ENCODE results near the gene BHLHE41. TPM values are rescaled to one million over a fixed set of nuclear protein-coding genes. Genes with fewer than 3 reads are reported as not detected.

The BHLHE41 gene
- total and polyA plus RNA-seq, 4 donors, result 0.17 to 0.29 (median 0.23) TPM; not detected in 1

- no peak for DNase-seq (ENCODE audit: low spot score)
- peaks cover 0 to 20% (median 5%) of the 10 kb centered on the region in 4 donors for H3K27me3 ChIP-seq (ENCODE audit: control insufficient read depth in 4 of 4, insufficient read depth in 4 of 4, low read length in 3 of 4)
- H3K36me3 ChIP-seq (ENCODE audit: control insufficient read depth in 4 of 4, insufficient read depth in 3 of 4, low read depth in 1 of 4, low read length in 3 of 4), result no peaks in the 10 kb centered on the region
- no peak overlapping the region for H3K27ac ChIP-seq (ENCODE audit: low read depth in 1 of 2, low read length in 2 of 2)
- no peak overlapping the region for H3K4me3 ChIP-seq (ENCODE audit: low read depth in 1 of 3, low read length in 3 of 3)
- 32% methylated on average over 2 of the region's 2 CpGs for WGBS
- no peak for TF ChIP-seq TAF1 (conservative IDR thresholded peaks at IDR 0.05)
- TF ChIP-seq JUND (IDR thresholded peaks at IDR 0.05), result no peak
- peak; percentile 38 for TF ChIP-seq CTCF (IDR thresholded peaks at IDR 0.05; ENCODE audit: low read depth, low read length, missing input control)
- no peak for TF ChIP-seq YY1 (IDR thresholded peaks at IDR 0.05)
- no peak for TF ChIP-seq GABPA (IDR thresholded peaks at IDR 0.05 in 1 of 2, conservative IDR thresholded peaks at IDR 0.05 in 1 of 2)
- peak; percentile 67 to 74 for TF ChIP-seq RAD21 (IDR thresholded peaks at IDR 0.05)
- TF ChIP-seq HNF4A (conservative IDR thresholded peaks at IDR 0.05), result no peak
- TF ChIP-seq FOXA2 (IDR thresholded peaks at IDR 0.05), result no peak
- TF ChIP-seq EGR1 (IDR thresholded peaks at IDR 0.05; ENCODE audit: low read depth in 2 of 2), result no peak
- peaks cover 5 to 27% (median 19%) of the 10 kb centered on the region in 4 donors for H3K4me1 ChIP-seq (ENCODE audit: control insufficient read depth in 4 of 4, insufficient read depth in 4 of 4, low read length in 3 of 4)
- H3K9ac ChIP-seq (ENCODE audit: low read depth in 1 of 2, low read length in 2 of 2), result peak overlapping the region in 1 of 2 donors; percentile 6
- H3K9me3 ChIP-seq (ENCODE audit: control insufficient read depth in 4 of 4, low read length in 3 of 4), result no peaks in the 10 kb centered on the region
Measured at GRCh38 chr12:26119391-26119989, 5.3 kb downstream of the BHLHE41 start.

GRCh38 chr12:26118308-26118707, 6.5 kb downstream of the BHLHE41 start:
- no peak for DNase-seq (ENCODE audit: low spot score)
- no peak overlapping the region for H3K27ac ChIP-seq (ENCODE audit: low read depth in 1 of 2, low read length in 2 of 2)
- peaks cover 8 to 26% (median 20%) of the 10 kb centered on the region in 4 donors for H3K4me1 ChIP-seq (ENCODE audit: control insufficient read depth in 4 of 4, insufficient read depth in 4 of 4, low read length in 3 of 4)
- TF ChIP-seq EGR1 (IDR thresholded peaks at IDR 0.05; ENCODE audit: low read depth in 2 of 2), result no peak
- H3K9ac ChIP-seq (ENCODE audit: low read depth in 1 of 2, low read length in 2 of 2), result no peak overlapping the region
- H3K36me3 ChIP-seq (ENCODE audit: control insufficient read depth in 4 of 4, insufficient read depth in 3 of 4, low read depth in 1 of 4, low read length in 3 of 4), result no peaks in the 10 kb centered on the region
- peaks cover 0 to 14% (median 5%) of the 10 kb centered on the region in 4 donors for H3K27me3 ChIP-seq (ENCODE audit: control insufficient read depth in 4 of 4, insufficient read depth in 4 of 4, low read length in 3 of 4)
- 87% methylated on average over 4 of the region's 4 CpGs for WGBS
- H3K4me3 ChIP-seq (ENCODE audit: low read depth in 1 of 3, low read length in 3 of 3), result no peak overlapping the region
- no peaks in the 10 kb centered on the region for H3K9me3 ChIP-seq (ENCODE audit: control insufficient read depth in 4 of 4, low read length in 3 of 4)

- Histone ChIP-seq H3K27me3 (ENCODE audit: control insufficient read depth in 4 of 4, insufficient read depth in 4 of 4, low read length in 3 of 4) (peaks cover 0 to 9% (median 5%) of the 10 kb centered on the region in 4 donors), H3K4me3 (ENCODE audit: low read depth in 1 of 3, low read length in 3 of 3) (no peak overlapping the region), H3K9ac (ENCODE audit: low read depth in 1 of 2, low read length in 2 of 2) (no peak overlapping the region), H3K36me3 (ENCODE audit: control insufficient read depth in 4 of 4, insufficient read depth in 3 of 4, low read depth in 1 of 4, low read length in 3 of 4) (no peaks in the 10 kb centered on the region), H3K4me1 (ENCODE audit: control insufficient read depth in 4 of 4, insufficient read depth in 4 of 4, low read length in 3 of 4) (peaks cover 8 to 21% (median 13%) of the 10 kb centered on the region in 4 donors), H3K9me3 (ENCODE audit: control insufficient read depth in 4 of 4, low read length in 3 of 4) (no peaks in the 10 kb centered on the region), H3K27ac (ENCODE audit: low read depth in 1 of 2, low read length in 2 of 2) (no peak overlapping the region)
- TF ChIP-seq EGR1 (IDR thresholded peaks at IDR 0.05; ENCODE audit: low read depth in 2 of 2) (no peak), GABPA (IDR thresholded peaks at IDR 0.05 in 1 of 2, conservative IDR thresholded peaks at IDR 0.05 in 1 of 2) (no peak), FOXA2 (IDR thresholded peaks at IDR 0.05) (no peak)
- DNase-seq (ENCODE audit: low spot score), result no peak
- WGBS, result 79% methylated on average over 6 of the region's 6 CpGs
Measured at GRCh38 chr12:26116829-26117715, 7.8 kb downstream of the BHLHE41 start.

Data from liver (tissue), 9 donors.